HUES6 (cell line): ENCODE data around the gene HYAL2.

Source experiments
- H3K27ac ChIP-seq: 2 replicates; pipeline ENCODE4 v1.7.0; 2013; ENCODE audit warnings: low read depth, mild to moderate bottlenecking, low read length, inconsistent platforms
- H3K27me3 ChIP-seq: 2 replicates; pipeline ENCODE4 v1.6.1; 2013; ENCODE audit warnings: low read length; ENCODE audit not compliant: control insufficient read depth, insufficient read depth
- H3K36me3 ChIP-seq: 2 replicates; pipeline ENCODE4 v1.6.1; 2013; ENCODE audit warnings: low read length; ENCODE audit not compliant: control insufficient read depth, insufficient read depth
- H3K4me1 ChIP-seq: 2 replicates; pipeline ENCODE4 v1.6.1; 2013; ENCODE audit warnings: low read length; ENCODE audit not compliant: control insufficient read depth, insufficient read depth
- H3K4me3 ChIP-seq: 2 replicates; pipeline ENCODE4 v1.5.1; 2013; ENCODE audit warnings: low read depth, low read length
- H3K9ac ChIP-seq: one replicate; pipeline ENCODE4 v1.6.1; 2013; ENCODE audit warnings: mild to moderate bottlenecking, low read length
- H3K9me3 ChIP-seq: 2 replicates; pipeline ENCODE4 v1.6.1; 2013; ENCODE audit warnings: low read depth, low read length; ENCODE audit not compliant: control insufficient read depth, insufficient read depth

Gene HYAL2

GRCh38 chr3:50350213-50350526 lies 27.6 kb upstream of the HYAL2 start:
- Histone ChIP-seq H3K36me3 (peaks cover 32% of the 10 kb centered on the region), H3K27me3 (peaks cover 7% of the 10 kb centered on the region), H3K4me3 (peak overlapping the region; percentile 93), H3K9me3 (no peaks in the 10 kb centered on the region), H3K9ac (peak overlapping the region; percentile 88), H3K27ac (no peak overlapping the region), H3K4me1 (peaks cover 14% of the 10 kb centered on the region)

GRCh38 chr3:50347187-50347813 lies 24.8 kb upstream of the HYAL2 start:
- Histone ChIP-seq H3K36me3 (peaks cover 12% of the 10 kb centered on the region), H3K9ac (no peak overlapping the region), H3K9me3 (no peaks in the 10 kb centered on the region), H3K4me3 (no peak overlapping the region), H3K27me3 (peaks cover 29% of the 10 kb centered on the region), H3K4me1 (peaks cover 14% of the 10 kb centered on the region), H3K27ac (no peak overlapping the region)

GRCh38 chr3:50345586-50346234 lies 23.2 kb upstream of the HYAL2 start, which contains the start of gene ZMYND10:
Gene ZMYND10, minus strand, starts transcription at chr3:50345732. Its CDS starts 153 bp downstream, at chr3:50345579.
- peak within 1 kb of the TSS; percentile 29 for H3K9ac ChIP-seq

DNA sequence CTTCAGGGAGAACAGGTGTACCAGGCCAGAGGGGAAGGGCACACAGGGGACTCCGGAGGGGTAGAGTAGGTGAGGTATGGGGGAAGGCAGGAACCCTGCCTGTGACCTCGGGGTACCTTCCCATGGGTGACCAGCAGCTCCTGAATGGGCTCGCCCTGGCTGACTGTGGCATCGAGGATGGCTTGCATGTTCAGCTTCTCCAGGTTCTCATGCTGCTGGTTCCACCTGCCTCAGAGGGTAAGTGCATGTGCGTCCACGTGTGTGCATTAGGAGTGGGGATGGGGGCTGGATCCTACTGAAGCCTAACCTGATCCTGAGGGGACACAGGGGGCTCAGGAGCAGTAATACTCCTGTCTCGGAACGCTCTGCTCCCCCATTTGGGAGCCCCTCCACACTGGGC lies 22.5 kb upstream of the HYAL2 start:
- no peaks in the 10 kb centered on the region for H3K9me3 ChIP-seq
- peaks cover 52% of the 10 kb centered on the region for H3K27me3 ChIP-seq
- no peak overlapping the region for H3K9ac ChIP-seq
- no peak overlapping the region for H3K27ac ChIP-seq
- peak overlapping the region; percentile 59 for H3K4me3 ChIP-seq
- peaks cover 13% of the 10 kb centered on the region for H3K4me1 ChIP-seq
- peaks cover 12% of the 10 kb centered on the region for H3K36me3 ChIP-seq

More at GRCh38 chr3:50345586-50346234, 23.2 kb upstream of the HYAL2 start, which contains the start of gene ZMYND10:
- Histone ChIP-seq H3K27ac (no peak within 1 kb of the TSS), H3K27me3 (peaks cover 45% of the 10 kb centered on the region), H3K4me1 (peaks cover 13% of the 10 kb centered on the region), H3K9me3 (no peaks in the 10 kb centered on the region), H3K4me3 (peak within 1 kb of the TSS; percentile 59), H3K36me3 (peaks cover 12% of the 10 kb centered on the region)

- Histone ChIP-seq H3K9ac (no peak overlapping the region), H3K9me3 (no peaks in the 10 kb centered on the region), H3K27ac (no peak overlapping the region), H3K36me3 (peaks cover 3% of the 10 kb centered on the region; the same call in 1 of the 2 replicates), H3K4me1 (peaks cover 18% of the 10 kb centered on the region), H3K27me3 (peaks cover 68% of the 10 kb centered on the region), H3K4me3 (no peak overlapping the region)
These were observed 20.5 kb upstream of the HYAL2 start for GRCh38 chr3:50342813-50343633.

- H3K9me3 ChIP-seq = no peaks in the 10 kb centered on the region
- no peak overlapping the region for H3K27ac ChIP-seq
- H3K9ac ChIP-seq = no peak overlapping the region
- H3K27me3 ChIP-seq = peaks cover 68% of the 10 kb centered on the region
- peaks cover 23% of the 10 kb centered on the region for H3K4me1 ChIP-seq
- H3K36me3 ChIP-seq = no peaks in the 10 kb centered on the region
- H3K4me3 ChIP-seq = no peak overlapping the region
These were observed 19.6 kb upstream of the HYAL2 start for GRCh38 chr3:50341996-50342650.

DNA sequence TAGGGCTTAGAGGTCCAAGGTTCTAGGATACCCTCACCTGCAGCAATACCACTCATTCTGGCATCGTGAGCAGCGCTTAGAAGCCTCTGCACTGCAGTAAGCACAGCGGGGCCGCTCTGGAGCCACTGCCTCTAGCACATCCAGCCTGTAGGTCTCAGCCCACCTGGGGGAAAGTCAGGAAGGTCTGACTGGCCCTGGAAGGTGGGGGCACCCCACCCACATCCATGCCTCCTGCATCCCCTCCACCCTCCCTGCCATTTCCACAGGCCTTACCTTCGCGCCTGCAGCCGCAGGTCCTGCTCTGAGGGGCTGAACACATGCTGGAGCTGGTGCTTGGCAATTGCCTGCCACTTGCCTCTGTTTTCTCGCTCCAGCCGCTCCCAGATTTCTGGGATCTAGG lies 19.0 kb upstream of the HYAL2 start:
- peaks cover 68% of the 10 kb centered on the region for H3K27me3 ChIP-seq
- peaks cover 23% of the 10 kb centered on the region for H3K4me1 ChIP-seq
- no peaks in the 10 kb centered on the region for H3K36me3 ChIP-seq
- no peaks in the 10 kb centered on the region for H3K9me3 ChIP-seq
- no peak overlapping the region for H3K27ac ChIP-seq
- H3K9ac ChIP-seq = no peak overlapping the region
- H3K4me3 ChIP-seq = no peak overlapping the region

DNA sequence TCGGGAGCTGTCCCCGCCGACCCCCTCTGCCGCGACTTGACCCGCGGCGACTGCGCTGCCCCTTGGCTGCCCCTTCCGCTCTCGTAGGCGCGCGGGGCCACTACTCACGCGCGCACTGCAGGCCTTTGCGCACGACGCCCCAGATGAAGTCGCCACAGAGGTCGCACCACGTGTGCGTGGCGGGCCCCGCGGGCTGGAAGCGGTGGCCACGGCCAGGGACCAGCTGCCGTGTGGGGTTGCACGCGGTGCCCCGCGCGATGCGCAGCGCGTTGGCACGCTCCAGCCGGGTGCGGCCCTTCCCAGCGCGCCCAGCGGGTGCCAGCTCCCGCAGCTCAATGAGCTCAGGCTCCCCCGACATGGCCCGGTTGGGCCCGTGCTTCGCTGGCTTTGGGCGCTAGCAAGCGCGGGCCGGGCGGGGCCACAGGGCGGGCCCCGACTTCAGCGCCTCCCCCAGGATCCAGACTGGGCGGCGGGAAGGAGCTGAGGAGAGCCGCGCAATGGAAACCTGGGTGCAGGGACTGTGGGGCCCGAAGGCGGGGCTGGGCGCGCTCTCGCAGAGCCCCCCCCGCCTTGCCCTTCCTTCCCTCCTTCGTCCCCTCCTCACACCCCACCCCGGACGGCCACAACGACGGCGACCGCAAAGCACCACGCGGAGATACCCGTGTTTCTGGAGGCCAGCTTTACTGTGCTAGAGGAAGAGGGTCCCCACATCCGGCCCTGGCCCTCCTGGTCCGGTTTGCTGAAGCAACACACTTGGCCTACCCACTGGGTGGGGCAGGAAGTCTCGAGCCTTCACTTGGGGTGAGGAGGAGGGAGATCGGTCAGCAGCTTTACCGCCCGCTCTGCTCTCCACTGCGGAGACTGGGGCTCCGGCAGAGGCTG lies 18.1 kb upstream of the HYAL2 start, which contains the start of gene RASSF1:
Gene RASSF1 (minus strand): TSS at position 389 of the 882 bp plus-strand sequence. CDS start 31 bp downstream, at position 358.
- H3K9me3 ChIP-seq = no peaks in the 10 kb centered on the region
- H3K4me3 ChIP-seq = peak within 1 kb of the TSS; percentile 59
- no peak within 1 kb of the TSS for H3K27ac ChIP-seq
- H3K9ac ChIP-seq = no peak within 1 kb of the TSS
- H3K27me3 ChIP-seq = peaks cover 64% of the 10 kb centered on the region
- H3K4me1 ChIP-seq = peaks cover 30% of the 10 kb centered on the region
- no peaks in the 10 kb centered on the region for H3K36me3 ChIP-seq

DNA sequence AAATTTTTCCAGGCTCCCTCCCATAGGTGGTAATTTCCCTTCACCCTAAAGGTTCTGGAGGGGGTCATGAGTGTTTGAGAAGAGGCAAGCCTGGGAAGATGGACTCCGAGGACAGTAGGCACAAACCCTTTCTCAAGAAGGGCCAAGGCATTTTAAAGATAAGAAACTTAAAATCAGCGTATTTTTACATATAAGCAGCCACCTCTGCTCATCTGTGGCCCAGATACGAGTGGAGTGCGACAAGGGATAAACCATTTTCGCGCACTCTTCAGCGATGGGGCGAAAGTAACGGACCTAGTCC lies 17.6 kb upstream of the HYAL2 start:
- Histone ChIP-seq H3K4me3 (peak overlapping the region; percentile 59), H3K27me3 (peaks cover 61% of the 10 kb centered on the region), H3K27ac (no peak overlapping the region), H3K9me3 (no peaks in the 10 kb centered on the region), H3K36me3 (no peaks in the 10 kb centered on the region), H3K4me1 (peaks cover 31% of the 10 kb centered on the region), H3K9ac (no peak overlapping the region)

- H3K4me3 ChIP-seq = peak overlapping the region; percentile 59; the same call in 1 of the 2 replicates
- H3K9me3 ChIP-seq = no peaks in the 10 kb centered on the region
- no peaks in the 10 kb centered on the region for H3K36me3 ChIP-seq
- H3K4me1 ChIP-seq = peaks cover 31% of the 10 kb centered on the region
- no peak overlapping the region for H3K9ac ChIP-seq
- H3K27me3 ChIP-seq = peaks cover 56% of the 10 kb centered on the region
- no peak overlapping the region for H3K27ac ChIP-seq
These were observed 17.1 kb upstream of the HYAL2 start for GRCh38 chr3:50339485-50340146.
